Measurements from ENCODE around the gene R3HDM1. TPM values are rescaled to one million over a fixed set of nuclear protein-coding genes. Genes with fewer than 3 reads are reported as not detected.
"Not testable (repeated sequence)": the region's sequence is repeated elsewhere in the genome, so short reads cannot be mapped to it uniquely, and the experiment has no call there.

The R3HDM1 gene
- total RNA-seq, 1 experiment from 2014 or later: 62.6 TPM

DNA sequence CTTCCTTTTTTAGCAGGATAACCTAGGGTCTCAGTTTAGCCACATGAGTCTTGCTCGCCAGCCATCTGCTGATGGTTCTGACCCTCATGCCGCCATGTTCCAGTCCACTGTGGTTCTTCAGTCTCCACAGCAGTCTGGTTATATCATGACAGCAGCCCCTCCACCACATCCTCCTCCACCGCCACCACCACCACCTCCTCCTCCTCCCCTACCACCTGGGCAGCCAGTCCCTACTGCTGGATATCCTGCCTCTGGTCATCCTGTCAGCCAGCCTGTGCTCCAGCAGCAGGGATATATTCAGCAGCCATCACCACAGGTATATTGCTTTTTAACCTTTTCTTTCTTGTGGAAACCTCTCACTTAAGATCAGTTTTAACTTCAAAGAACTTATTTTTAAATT, 120.4 kb downstream of the R3HDM1 start:
- intact Hi-C loops (cut with micrococcal nuclease; ENCODE audit: unreplicated experiment): no loop called here
- H3K36me3 ChIP-seq (ENCODE audit: control insufficient read depth, insufficient read depth, low read length): peaks cover 9% of the 10 kb centered on the region; the same call in 1 of the 2 replicates
- BruUV-seq (replicated peaks): no TSS peak

GRCh38 chr2:135654239-135654638, 123.0 kb downstream of the R3HDM1 start:
- DNase-seq (ENCODE audit: low read depth, low spot score); BruUV-seq (replicated peaks); H3K4me1 ChIP-seq (ENCODE audit: control insufficient read depth, insufficient read depth, low read length); intact Hi-C loops (cut with micrococcal nuclease; ENCODE audit: unreplicated experiment); H3K4me3 ChIP-seq (ENCODE audit: low read depth in 2 of 2, low read length in 2 of 2); CTCF ChIA-PET; in situ Hi-C loops (cut with HindIII; ENCODE audit: low pct_unique_long_range_greater_than_20kb, low sequenced_read_pairs); H3K36me3 ChIP-seq (ENCODE audit: control insufficient read depth, insufficient read depth, low read length); ATAC-seq; H3K27me3 ChIP-seq (ENCODE audit: control insufficient read depth, insufficient read depth, low read length); POLR2A ChIA-PET; H3K27ac ChIP-seq (ENCODE audit: low read length); H3K9me3 ChIP-seq (ENCODE audit: control insufficient read depth, insufficient read depth, low read depth, low read length): not testable (repeated sequence)

More for the DNA sequence above, 120.4 kb downstream of the R3HDM1 start:
- DNase-seq (ENCODE audit: low read depth, low spot score) (no peak), ATAC-seq (no peak)
- ChIA-PET CTCF (no interaction called here), POLR2A (no interaction called here)
- Histone ChIP-seq H3K4me3 (ENCODE audit: low read depth in 2 of 2, low read length in 2 of 2) (no peak overlapping the region), H3K27me3 (ENCODE audit: control insufficient read depth, insufficient read depth, low read length) (no peaks in the 10 kb centered on the region), H3K4me1 (ENCODE audit: control insufficient read depth, insufficient read depth, low read length) (no peaks in the 10 kb centered on the region), H3K9me3 (ENCODE audit: control insufficient read depth, insufficient read depth, low read depth, low read length) (no peaks in the 10 kb centered on the region), H3K27ac (ENCODE audit: low read length) (no peak overlapping the region)
- TF ChIP-seq POLR2AphosphoS5 (IDR thresholded peaks at IDR 0.05; ENCODE audit: low read depth, low read length) (no peak), SIN3A (IDR thresholded peaks at IDR 0.05; ENCODE audit: borderline replicate concordance, insufficient read depth, low read depth, low read length) (no peak), REST (IDR thresholded peaks at IDR 0.05; ENCODE audit: insufficient read depth in 1 of 2, low read depth in 2 of 2, low read length in 1 of 2) (no peak), TCF7L2 (IDR thresholded peaks at IDR 0.05; ENCODE audit: low read depth, low read length) (no peak)
- TF ChIP-seq, protein P1, sequence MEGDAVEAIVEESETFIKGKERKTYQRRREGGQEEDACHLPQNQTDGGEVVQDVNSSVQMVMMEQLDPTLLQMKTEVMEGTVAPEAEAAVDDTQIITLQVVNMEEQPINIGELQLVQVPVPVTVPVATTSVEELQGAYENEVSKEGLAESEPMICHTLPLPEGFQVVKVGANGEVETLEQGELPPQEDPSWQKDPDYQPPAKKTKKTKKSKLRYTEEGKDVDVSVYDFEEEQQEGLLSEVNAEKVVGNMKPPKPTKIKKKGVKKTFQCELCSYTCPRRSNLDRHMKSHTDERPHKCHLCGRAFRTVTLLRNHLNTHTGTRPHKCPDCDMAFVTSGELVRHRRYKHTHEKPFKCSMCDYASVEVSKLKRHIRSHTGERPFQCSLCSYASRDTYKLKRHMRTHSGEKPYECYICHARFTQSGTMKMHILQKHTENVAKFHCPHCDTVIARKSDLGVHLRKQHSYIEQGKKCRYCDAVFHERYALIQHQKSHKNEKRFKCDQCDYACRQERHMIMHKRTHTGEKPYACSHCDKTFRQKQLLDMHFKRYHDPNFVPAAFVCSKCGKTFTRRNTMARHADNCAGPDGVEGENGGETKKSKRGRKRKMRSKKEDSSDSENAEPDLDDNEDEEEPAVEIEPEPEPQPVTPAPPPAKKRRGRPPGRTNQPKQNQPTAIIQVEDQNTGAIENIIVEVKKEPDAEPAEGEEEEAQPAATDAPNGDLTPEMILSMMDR (IDR thresholded peaks at IDR 0.05): no peak
- in situ Hi-C loops (cut with HindIII; ENCODE audit: low pct_unique_long_range_greater_than_20kb, low sequenced_read_pairs): no loop called here

GRCh38 chr2:135657806-135658582, 126.7 kb downstream of the R3HDM1 start:
- in situ Hi-C loops (cut with HindIII; ENCODE audit: low pct_unique_long_range_greater_than_20kb, low sequenced_read_pairs) (no loop called here), intact Hi-C loops (cut with micrococcal nuclease; ENCODE audit: unreplicated experiment) (no loop called here)
- peaks cover 2% of the 10 kb centered on the region; the same call in 1 of the 2 replicates for H3K36me3 ChIP-seq (ENCODE audit: control insufficient read depth, insufficient read depth, low read length)
- no TSS peak for BruUV-seq (replicated peaks)
- no peak overlapping the region for H3K4me3 ChIP-seq (ENCODE audit: low read depth in 2 of 2, low read length in 2 of 2)
- CTCF ChIA-PET: no interaction called here
- DNase-seq (ENCODE audit: low read depth, low spot score) (no peak), ATAC-seq (no peak)
- no peaks in the 10 kb centered on the region for H3K4me1 ChIP-seq (ENCODE audit: control insufficient read depth, insufficient read depth, low read length)
- no peak overlapping the region for H3K27ac ChIP-seq (ENCODE audit: low read length)
- TF ChIP-seq, protein P1 (IDR thresholded peaks at IDR 0.05): no peak
- TF ChIP-seq POLR2AphosphoS5 (IDR thresholded peaks at IDR 0.05; ENCODE audit: low read depth, low read length): no peak
- TF ChIP-seq TCF7L2 (IDR thresholded peaks at IDR 0.05; ENCODE audit: low read depth, low read length): no peak
- TF ChIP-seq SIN3A (IDR thresholded peaks at IDR 0.05; ENCODE audit: borderline replicate concordance, insufficient read depth, low read depth, low read length): no peak
- no peak for TF ChIP-seq REST (IDR thresholded peaks at IDR 0.05; ENCODE audit: insufficient read depth in 1 of 2, low read depth in 2 of 2, low read length in 1 of 2)
- POLR2A ChIA-PET: no interaction called here
- H3K27me3 ChIP-seq (ENCODE audit: control insufficient read depth, insufficient read depth, low read length): no peaks in the 10 kb centered on the region
- H3K9me3 ChIP-seq (ENCODE audit: control insufficient read depth, insufficient read depth, low read depth, low read length): no peaks in the 10 kb centered on the region

Data from Panc1 (cell line).